GM04503 (cell line): Measurements from ENCODE around the gene COBL.

ENCODE experiments used
- DNase-seq: peaks from one replicate; pipeline ENCODE4 v3.0.0-alpha.2; 2012; ENCODE audit warnings: low read depth

Gene COBL

DNA sequence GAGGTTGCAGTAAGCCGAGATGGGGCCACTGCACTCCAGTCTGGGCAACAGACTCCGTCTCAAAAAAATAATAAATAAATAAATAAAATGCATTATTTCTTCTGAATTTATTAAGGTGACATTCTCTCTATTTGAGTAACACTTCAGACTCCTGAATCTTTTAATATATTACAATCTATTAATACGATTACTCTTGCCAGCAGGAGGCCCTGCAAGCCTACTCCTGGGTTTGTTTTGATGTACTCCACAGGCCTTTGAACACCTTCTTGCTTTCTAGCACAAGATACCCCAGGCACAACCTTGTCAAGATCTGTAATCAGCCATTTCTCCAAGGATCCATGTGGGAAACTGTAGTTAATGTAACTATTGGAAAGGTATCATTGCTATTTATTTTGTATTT lies 63.5 kb downstream of the COBL start:
- DNase-seq = no peak

GRCh38 chr7:51251290-51251689 lies 65.3 kb downstream of the COBL start:
- DNase-seq = no peak

DNA sequence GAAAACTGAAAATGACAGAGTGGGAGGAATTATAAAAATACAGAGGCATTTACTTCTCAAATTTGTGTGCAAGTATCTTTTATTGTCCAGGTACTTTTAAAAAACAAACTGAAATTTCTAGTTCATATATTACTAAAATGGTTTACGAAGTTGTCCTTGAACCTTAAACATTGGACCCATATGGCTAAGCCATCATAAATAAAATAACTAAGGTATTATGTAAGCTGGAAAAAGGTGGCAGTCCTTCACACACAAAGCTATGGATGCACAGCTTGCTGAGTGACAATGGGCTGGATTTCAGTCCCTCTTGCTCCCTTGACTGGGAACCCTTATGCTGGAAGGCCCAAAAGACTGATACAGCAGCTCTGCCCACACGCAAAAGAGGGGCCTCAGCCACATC lies 66.1 kb downstream of the COBL start:
- DNase-seq = no peak

- no peak for DNase-seq
These were observed 66.6 kb downstream of the COBL start for GRCh38 chr7:51249991-51250390.

DNA sequence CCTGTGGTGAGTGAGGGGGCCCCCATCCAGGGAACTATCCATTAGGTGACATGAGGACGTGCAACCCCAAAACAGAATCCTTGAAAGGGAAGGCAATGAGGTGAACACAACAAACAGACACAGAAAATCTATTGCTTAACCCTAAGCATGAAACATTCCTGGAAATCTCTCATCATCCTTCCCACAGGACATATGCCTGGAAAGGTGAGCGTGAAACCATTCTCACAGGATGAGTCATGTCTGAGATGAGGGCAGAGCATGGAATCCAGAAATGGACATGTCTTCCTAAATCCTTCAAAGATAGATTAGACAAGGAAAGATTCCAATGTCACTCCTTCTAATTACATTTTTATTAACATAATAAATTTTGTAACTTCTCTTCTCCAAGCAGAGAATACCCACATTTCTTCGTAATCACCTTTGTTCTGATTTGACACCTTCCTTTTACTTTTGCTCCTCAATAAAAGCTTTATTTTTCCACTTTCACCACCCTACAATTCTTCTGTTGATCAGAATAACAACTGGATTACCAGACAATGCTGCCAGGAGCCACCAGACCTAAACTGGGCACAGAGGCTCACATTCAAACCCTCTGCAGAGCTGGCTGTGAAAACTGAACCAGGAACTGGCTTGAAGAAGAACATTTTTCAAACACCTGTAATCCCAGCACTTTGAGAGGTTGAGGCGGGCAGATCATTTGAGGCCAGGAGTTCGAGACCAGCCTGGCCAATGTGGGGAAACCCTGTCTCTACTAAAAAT lies 67.2 kb downstream of the COBL start:
- no peak for DNase-seq

GRCh38 chr7:51246258-51247245 lies 70.1 kb downstream of the COBL start:
- DNase-seq = no peak

DNA sequence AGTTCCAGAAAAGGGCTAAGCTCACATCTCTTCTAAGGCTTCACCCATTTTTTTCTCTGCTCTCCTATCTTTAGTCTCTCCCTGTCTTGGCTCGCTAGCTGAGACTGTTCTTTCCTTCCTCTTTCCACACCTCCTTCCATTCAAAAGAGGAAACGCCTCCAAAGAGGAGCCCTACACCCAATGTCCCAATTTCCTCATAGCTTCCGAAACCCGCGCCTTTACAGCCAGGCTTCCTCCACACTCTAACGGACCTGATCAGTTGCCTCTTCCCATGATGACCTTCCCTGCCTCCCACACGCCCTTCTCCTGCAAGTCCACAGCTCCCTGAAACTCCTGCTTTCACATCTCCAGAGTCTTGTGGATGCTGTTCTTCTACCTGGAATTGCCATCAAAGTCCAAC lies 71.7 kb downstream of the COBL start:
- no peak for DNase-seq

DNA sequence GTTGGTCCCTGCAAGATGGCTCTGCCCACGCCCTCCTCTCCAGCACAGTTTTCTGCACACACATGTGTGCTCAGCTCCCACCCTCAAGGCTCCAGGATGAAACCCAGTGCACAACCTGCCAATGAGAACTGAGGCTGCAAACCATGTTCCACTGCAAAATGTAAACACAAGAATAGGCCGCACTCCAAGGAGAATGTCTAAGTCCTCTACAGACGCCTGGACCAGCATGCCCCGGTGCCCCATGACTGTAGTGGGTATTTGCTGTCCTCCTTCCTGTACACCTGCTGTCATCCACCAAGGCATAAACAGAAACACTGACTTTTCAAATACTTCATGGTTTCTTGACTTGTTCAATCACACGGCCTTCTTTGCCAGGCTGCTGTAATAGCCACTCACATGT lies 72.6 kb downstream of the COBL start:
- no peak for DNase-seq

- no peak for DNase-seq
These were observed 73.0 kb downstream of the COBL start for GRCh38 chr7:51243631-51244030.

DNA sequence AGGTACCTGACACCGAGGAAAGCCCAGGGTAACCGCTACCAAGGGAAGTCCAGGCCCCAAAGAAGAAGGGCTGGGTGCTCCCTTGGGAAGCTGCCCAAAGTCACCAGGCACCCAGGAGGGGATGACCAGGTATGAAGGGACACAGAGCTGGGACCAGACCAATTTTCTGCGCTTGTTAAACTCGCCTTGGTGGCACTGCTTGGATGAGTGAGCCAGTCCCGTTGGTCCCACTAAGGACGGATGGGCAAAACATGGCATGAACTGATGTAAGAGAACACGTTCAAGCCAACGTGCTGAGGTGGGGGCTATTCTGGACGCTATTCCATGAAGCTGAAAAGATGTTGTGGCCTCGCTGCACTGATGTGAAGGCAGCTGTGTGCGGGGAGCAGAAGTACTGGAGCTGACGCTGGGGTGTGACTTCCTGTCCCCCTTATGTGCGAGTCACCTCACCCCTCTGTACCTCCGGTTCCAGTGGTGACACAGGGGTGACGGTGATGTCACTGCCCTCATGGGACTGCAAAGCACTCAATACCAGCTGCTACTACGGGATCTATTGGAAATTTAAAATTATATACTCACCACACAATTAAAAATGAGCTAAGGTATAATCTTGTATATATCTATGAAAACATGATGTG lies 73.6 kb downstream of the COBL start:
- DNase-seq = no peak

DNA sequence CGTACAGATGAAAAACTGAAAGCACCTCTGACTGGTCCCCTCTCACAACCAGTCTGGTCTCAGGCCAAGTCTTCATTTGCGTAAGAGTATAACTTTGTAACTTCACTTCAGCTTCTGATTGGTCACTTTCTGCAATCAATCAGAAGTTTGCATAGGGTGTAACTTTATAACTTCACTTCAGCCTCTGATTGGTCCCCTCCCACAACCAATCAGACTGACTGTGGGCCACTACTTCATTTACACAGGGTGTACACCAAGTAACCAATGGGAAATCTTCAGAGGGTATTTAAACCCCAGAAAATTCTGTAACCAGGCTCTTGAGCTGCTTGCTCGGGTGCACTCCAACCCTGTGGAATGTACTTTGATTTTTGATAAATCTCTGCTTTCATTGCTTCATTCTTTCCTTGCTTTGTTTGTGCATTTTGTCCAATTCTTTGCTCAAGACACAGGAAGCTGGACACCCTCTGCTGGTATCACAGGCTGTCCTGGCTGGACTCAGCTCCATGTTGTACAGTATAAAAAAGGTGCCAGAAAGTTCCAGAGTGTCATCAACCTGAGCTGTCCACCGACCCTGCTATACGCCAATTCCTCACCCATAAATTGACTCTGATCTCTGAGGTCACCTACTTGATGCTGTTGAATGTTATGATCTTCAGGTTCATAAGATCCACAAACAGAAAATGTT lies 74.5 kb downstream of the COBL start:
- DNase-seq = no peak

GRCh38 chr7:51240868-51241267 lies 75.7 kb downstream of the COBL start:
- DNase-seq = no peak

- no peak for DNase-seq
These were observed 76.9 kb downstream of the COBL start for GRCh38 chr7:51239691-51240090.

DNA sequence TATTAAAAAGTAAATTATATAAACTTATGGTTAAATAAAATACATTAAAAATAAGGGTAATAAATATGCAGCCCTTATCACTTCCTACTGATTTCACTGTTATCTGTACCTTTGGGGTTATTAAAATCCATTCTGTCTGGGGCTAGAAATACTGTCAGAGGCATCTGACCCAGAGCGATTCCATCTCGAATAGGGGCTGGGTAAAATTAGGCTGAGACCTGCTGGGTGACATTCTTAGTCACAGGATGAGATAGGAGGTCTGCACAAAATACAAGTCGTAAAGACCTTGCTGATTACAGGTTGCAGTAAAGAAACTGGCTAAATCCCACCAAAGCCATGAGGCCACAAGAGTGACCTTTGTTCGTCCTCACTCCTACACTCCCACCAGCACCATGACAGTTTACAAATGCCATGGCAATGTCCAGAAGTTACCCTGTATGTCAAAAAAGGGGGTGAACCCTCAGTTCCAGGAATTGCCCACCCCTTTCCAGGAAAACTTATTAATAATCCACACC lies 77.6 kb downstream of the COBL start:
- DNase-seq = no peak

GRCh38 chr7:51237446-51238133 lies 79.0 kb downstream of the COBL start:
- DNase-seq = no peak

DNA sequence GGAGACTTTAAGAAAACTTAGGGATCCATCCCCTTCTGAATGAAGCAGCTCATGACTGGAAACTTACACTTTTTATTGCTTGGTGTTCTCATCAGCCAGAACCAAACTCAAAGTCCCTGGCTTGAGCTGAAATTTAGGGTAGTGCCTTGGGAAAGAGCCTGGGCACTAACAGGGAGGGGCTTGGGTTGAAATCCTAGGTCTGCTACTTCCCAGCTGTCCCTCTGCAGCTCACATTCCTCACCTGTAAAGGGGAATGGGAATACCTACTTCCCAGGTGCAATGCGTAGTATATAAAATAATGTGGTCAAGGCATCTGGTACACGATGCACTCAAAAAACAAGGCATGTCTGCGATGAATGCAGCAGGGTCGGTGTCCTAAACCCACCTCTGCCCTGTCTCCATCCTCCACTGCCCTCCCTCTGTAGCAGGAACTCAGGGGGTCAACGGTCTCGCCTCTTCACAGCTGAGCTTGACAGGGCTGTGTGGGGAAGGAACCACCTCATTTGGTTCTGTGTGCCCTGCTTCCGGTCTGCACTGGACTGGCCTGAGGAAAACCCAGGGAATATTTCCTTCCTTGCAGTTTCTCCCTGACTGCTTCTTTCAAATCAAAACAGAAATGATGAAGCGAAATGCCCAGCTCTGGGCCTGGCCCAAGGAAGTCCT lies 80.0 kb downstream of the COBL start:
- DNase-seq = no peak

- DNase-seq = no peak
These were observed 80.9 kb downstream of the COBL start for GRCh38 chr7:51235593-51236313.

- DNase-seq = no peak
These were observed 81.8 kb downstream of the COBL start for GRCh38 chr7:51234609-51235308.

DNA sequence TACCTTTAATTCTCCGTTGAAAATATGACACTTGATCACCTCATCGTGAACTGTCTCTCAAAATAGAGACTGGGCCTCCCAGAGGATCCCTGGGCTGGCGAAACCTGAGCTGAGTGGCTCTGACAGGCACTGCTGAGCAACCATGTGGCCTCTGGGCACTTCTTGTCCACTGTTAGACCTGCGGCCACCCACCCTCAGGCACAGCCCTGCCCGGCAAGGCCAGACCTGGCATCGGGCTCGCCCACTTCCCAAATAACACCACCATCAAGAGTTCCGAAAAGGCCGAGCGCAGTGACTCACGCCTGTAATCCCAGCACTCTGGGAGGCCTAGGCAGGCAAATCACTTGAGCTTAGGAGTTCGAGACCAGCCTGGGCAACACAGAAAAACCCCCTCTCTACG lies 82.5 kb downstream of the COBL start:
- no peak for DNase-seq
